CD4-positive, alpha-beta memory T cell (primary cell): ENCODE measurements around the gene HSP90AB1. TPM values are rescaled to one million over a fixed set of nuclear protein-coding genes. Genes with fewer than 3 reads are reported as not detected.
A peak's percentile ranks its signal among the peaks of the same experiment; 100 is the strongest.

Experiments
- CTCF ChIA-PET: fragments of 350-600 bp; sonication (Branson Sonifier 250); formaldehyde crosslinking; loops from one replicate; lab custom pipeline; 2021; ENCODE audit warnings: inconsistent platforms; ENCODE audit not compliant: partially characterized antibody; lab: Charles Lee
- POLR2A ChIA-PET: fragments of 350-600 bp; sonication (Branson Sonifier 250); formaldehyde crosslinking; loops from one replicate; lab custom pipeline; 2021; ENCODE audit not compliant: partially characterized antibody; lab: Charles Lee
- DNase-seq, 5 donors: peaks; one replicate each; pipeline versions ENCODE4 v3.0.0 to v3.0.0-alpha.2; 2020 to 2022; ENCODE audit warnings: mixed read lengths in 1 of 5
- H3K27ac ChIP-seq: one replicate; pipeline ENCODE4 v1.7.0; 2013; ENCODE audit warnings: low read depth, low read length
- H3K27me3 ChIP-seq: 2 replicates; pipeline ENCODE4 v1.7.0; 2013; ENCODE audit warnings: mild to moderate bottlenecking, low read length, moderate library complexity; ENCODE audit not compliant: insufficient read depth
- H3K36me3 ChIP-seq: 2 replicates; pipeline ENCODE4 v1.7.0; 2013; ENCODE audit warnings: mild to moderate bottlenecking, low read length, moderate library complexity; ENCODE audit not compliant: insufficient read depth
- H3K4me1 ChIP-seq: 2 replicates; pipeline ENCODE4 v1.7.0; 2013; ENCODE audit warnings: mild to moderate bottlenecking, low read length, moderate library complexity; ENCODE audit not compliant: insufficient read depth
- H3K4me3 ChIP-seq, 2 donors: one replicate each; pipeline ENCODE4 v1.7.0; 2013; ENCODE audit warnings: low read length in 2 of 2, mild to moderate bottlenecking in 1 of 2
- H3K9me3 ChIP-seq, 2 donors: one replicate each; pipeline ENCODE4 v1.7.0; 2013; ENCODE audit warnings: low read length in 2 of 2, control low read depth in 1 of 2; ENCODE audit not compliant: control insufficient read depth in 1 of 2
- H3K27ac Mint-ChIP-seq, 7 donors: one replicate each; pipeline ENCODE4 v1.8.0; 2020 to 2021; ENCODE audit warnings: mixed read lengths in 7 of 7, mild to moderate bottlenecking in 6 of 7, inconsistent platforms in 3 of 7, moderate library complexity in 3 of 7
- H3K27me3 Mint-ChIP-seq, 2 donors: one replicate each; pipeline ENCODE4 v1.8.0; 2020 to 2021; ENCODE audit warnings: mixed read lengths in 2 of 2
- H3K36me3 Mint-ChIP-seq, 2 donors: one replicate each; pipeline ENCODE4 v1.8.0; 2020 to 2021; ENCODE audit warnings: mixed read lengths in 2 of 2, inconsistent platforms in 1 of 2, mild to moderate bottlenecking in 1 of 2
- H3K4me1 Mint-ChIP-seq, 4 donors: one replicate each; pipeline ENCODE4 v1.8.0; 2020 to 2021; ENCODE audit warnings: mixed read lengths in 4 of 4, mild to moderate bottlenecking in 1 of 4
- H3K4me3 Mint-ChIP-seq, 8 donors: one replicate each; pipeline ENCODE4 v1.8.0; 2020 to 2021; ENCODE audit warnings: mixed read lengths in 8 of 8, mild to moderate bottlenecking in 7 of 8, moderate library complexity in 6 of 8, inconsistent platforms in 3 of 8
- H3K9me3 Mint-ChIP-seq, 8 donors: one replicate each; pipeline ENCODE4 v1.8.0; 2020 to 2021; ENCODE audit warnings: mixed read lengths in 8 of 8, mild to moderate bottlenecking in 5 of 8, inconsistent platforms in 3 of 8, moderate library complexity in 1 of 8
- intact Hi-C: fragments of 100-400 bp; cut with micrococcal nuclease; formaldehyde crosslinking; loops from one replicate; pipeline ENCODE4 v1.15.1; 2023
- polyA plus RNA-seq, 2 donors: library from polyadenylated mRNA; unstranded; fragments of 300-500 nt; fragmentation: Illumina TruSeq; gene quantifications; one replicate each; pipeline ENCODE4 v1.2.3, GENCODE V29; 2021
- total RNA-seq, 2 experiments: library from RNA; stranded (reverse); gene quantifications; one replicate each; pipeline ENCODE4 v1.2.3, GENCODE V29; 2021

Gene HSP90AB1
- total and polyA plus RNA-seq, 4 experiments from 2014 or later, result 303 to 432 (median 354) TPM

DNA sequence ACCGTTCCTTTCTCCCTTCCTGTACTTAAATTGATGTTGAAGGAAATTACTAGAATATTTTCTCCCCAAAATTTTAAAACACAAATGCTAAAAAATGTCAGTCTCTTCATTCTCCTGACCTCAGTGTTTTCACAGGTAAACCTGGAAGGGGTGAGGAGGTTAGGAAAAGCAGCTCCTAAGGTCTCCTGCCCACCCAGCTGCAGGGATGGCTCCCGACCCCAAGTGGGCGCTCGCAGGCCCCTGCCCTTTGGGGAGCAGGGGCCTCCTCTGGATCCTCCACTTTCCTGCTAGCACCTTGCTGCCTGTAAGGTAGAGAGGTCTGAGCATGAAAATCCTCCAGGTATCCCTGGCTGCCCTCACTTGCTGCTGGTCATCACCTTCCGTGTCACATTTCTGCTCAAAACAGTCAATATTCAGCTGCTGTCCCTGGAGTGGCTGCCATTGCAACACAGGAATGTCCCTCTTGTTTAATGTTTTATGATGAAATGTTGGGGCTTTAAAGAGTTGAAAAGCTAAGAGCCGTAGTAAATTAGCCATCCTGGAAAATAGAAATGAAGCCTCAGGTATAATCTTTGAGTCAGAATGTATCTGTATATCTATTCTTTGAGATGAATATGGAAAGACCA, 10.9 kb upstream of the HSP90AB1 start:
- no peaks in the 10 kb centered on the region for H3K9me3 Mint-ChIP-seq
- intact Hi-C loops, result no loop called here

DNA sequence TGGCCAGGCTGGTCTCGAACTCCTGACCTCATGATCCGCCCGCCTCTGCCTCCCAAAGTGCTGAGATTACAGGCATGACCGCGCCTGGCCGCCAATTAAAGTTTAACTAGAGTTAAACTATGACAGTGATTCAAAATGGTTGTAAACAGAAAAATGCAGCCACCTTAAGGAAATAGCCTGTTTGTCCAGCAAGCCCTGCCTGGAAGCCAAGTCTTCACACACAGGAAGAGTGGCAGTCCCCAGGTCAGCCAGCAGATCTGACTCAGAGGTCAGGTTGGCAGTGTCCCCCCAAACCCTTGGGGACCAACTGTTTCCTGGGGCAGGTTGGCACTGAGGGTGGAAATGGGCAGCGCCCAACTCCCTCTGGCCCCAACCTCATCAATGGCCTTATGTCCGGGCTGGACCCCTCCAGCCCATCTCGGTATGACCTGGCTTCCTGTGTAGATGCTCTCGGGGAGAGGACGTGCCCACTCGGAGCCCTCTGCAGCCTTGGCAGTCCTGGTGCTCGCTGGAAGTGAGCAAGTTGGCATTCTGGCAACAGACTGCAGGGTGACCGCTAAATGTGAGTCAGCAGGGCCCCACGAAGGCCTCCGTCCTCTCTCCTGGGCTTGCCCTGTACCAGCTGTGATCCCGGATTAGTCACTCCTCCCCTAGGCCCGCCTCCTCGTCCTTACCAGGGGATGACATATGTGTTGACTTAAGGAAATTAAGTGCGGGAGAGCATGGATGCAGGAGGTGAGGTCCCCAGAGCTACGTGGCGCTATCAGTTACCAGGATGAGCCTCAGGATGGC, 9.7 kb upstream of the HSP90AB1 start:
- Mint-ChIP-seq H3K4me3 (peak overlapping the region; percentile 85 to 93 (median 90)), H3K36me3 (no peaks in the 10 kb centered on the region), H3K4me1 (peaks cover 2 to 15% (median 9%) of the 10 kb centered on the region in 4 donors), H3K27ac (peak overlapping the region; percentile 89 to 98 (median 95)), H3K9me3 (no peaks in the 10 kb centered on the region), H3K27me3 (no peaks in the 10 kb centered on the region)
- no peaks in the 10 kb centered on the region for H3K27me3 ChIP-seq
- ChIA-PET POLR2A (interaction anchor here (0.6 to 2.2 kb wide), 10 partner anchors 10 to 893 kb away, joined by 3 to 71 read pairs (median 4); partner anchors contain the start of genes HSP90AB1, SLC29A1 and SLC35B2), CTCF (interaction anchor here (0.6 to 5.3 kb wide), 22 partner anchors 9 to 1247 kb away, joined by 3 to 84 read pairs (median 6); partner anchors contain the start of genes HSP90AB1, SLC29A1 and SLC35B2)
- H3K4me3 ChIP-seq, result peak overlapping the region; percentile 8 to 95
- peak overlapping the region; percentile 93 for H3K27ac ChIP-seq
- intact Hi-C loops, result loop anchor here (1.0 kb wide), 2 partner anchors 14 to 141 kb away; partner anchors contain the start of gene SLC29A1
- no peaks in the 10 kb centered on the region for H3K36me3 ChIP-seq
- no peaks in the 10 kb centered on the region for H3K9me3 ChIP-seq
- peak in 1 of 5 donors; percentile 82 for DNase-seq
- H3K4me1 ChIP-seq, result peaks cover 12% of the 10 kb centered on the region

More for the DNA sequence above, 10.9 kb upstream of the HSP90AB1 start:
- POLR2A ChIA-PET, result interaction anchor here (2.2 to 4.2 kb wide), 2 partner anchors 10 to 12 kb away, joined by 16 to 29 read pairs; partner anchors contain the start of genes HSP90AB1 and SLC29A1
- no peaks in the 10 kb centered on the region for H3K27me3 ChIP-seq
- H3K9me3 ChIP-seq, result no peaks in the 10 kb centered on the region
- Mint-ChIP-seq H3K4me1 (peaks cover 2 to 15% (median 9%) of the 10 kb centered on the region in 4 donors), H3K27ac (no peak overlapping the region), H3K4me3 (peak overlapping the region in 1 of 8 donors; percentile 48), H3K36me3 (no peaks in the 10 kb centered on the region), H3K27me3 (no peaks in the 10 kb centered on the region)
- no peak overlapping the region for H3K27ac ChIP-seq
- no peaks in the 10 kb centered on the region for H3K36me3 ChIP-seq
- CTCF ChIA-PET, result interaction anchor here (0.7 to 5.3 kb wide), 14 partner anchors 8 to 1248 kb away, joined by 3 to 84 read pairs (median 3); partner anchors contain the start of genes HSP90AB1 and SLC29A1
- DNase-seq, result no peak
- no peak overlapping the region for H3K4me3 ChIP-seq
- H3K4me1 ChIP-seq, result peaks cover 12% of the 10 kb centered on the region

DNA sequence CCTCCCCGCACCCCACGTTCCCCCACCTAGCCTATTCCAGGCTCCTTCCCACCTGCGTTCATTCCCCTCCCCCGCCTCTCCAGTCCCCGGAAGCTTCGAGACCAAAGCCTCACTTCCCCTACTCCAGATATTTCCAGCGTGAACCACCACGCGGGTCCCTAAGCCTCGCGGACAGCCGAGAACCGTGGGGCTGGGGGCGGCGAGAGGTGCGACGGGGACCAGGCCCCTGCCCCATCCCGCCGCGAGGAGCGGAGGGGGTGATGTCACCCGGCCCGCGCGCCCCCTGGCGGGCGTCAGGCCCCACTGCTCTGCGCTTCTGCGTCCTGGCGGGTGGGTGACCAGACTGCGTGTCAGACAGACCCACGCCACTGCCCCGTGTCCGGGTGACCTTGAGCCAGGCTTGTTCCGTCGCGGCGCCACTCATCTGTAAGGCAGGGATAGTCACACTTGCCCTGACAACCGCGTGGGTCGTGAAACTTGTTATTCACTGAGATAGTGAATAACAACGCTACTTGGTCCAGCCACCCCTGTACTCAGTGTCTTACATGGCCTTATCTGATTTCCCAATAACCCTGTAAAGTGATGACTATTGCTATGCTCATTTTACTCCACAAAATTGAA, 9.0 kb upstream of the HSP90AB1 start:
- Mint-ChIP-seq H3K9me3 (no peaks in the 10 kb centered on the region), H3K4me1 (peaks cover 2 to 15% (median 9%) of the 10 kb centered on the region in 4 donors), H3K27ac (peak overlapping the region; percentile 89 to 98 (median 95)), H3K36me3 (no peaks in the 10 kb centered on the region), H3K4me3 (peak overlapping the region; percentile 85 to 93 (median 90)), H3K27me3 (no peaks in the 10 kb centered on the region)
- DNase-seq, result peak; percentile 66 to 85 (median 80)
- POLR2A ChIA-PET, result interaction anchor here (0.7 to 2.2 kb wide), 9 partner anchors 10 to 141 kb away, joined by 3 to 71 read pairs (median 5); partner anchors contain the start of genes HSP90AB1, SLC29A1 and SLC35B2
- H3K36me3 ChIP-seq, result no peaks in the 10 kb centered on the region
- peaks cover 12% of the 10 kb centered on the region for H3K4me1 ChIP-seq
- peak overlapping the region; percentile 8 to 95 for H3K4me3 ChIP-seq
- H3K27ac ChIP-seq, result peak overlapping the region; percentile 93
- intact Hi-C loops, result loop anchor here (1.0 kb wide), 4 partner anchors 9 to 142 kb away; partner anchors contain the start of genes HSP90AB1 and SLC29A1
- CTCF ChIA-PET, result interaction anchor here (0.6 to 5.3 kb wide), 19 partner anchors 9 to 141 kb away, joined by 3 to 84 read pairs (median 6); partner anchors contain the start of genes HSP90AB1, SLC29A1 and SLC35B2
- no peaks in the 10 kb centered on the region for H3K27me3 ChIP-seq
- no peaks in the 10 kb centered on the region for H3K9me3 ChIP-seq

DNA sequence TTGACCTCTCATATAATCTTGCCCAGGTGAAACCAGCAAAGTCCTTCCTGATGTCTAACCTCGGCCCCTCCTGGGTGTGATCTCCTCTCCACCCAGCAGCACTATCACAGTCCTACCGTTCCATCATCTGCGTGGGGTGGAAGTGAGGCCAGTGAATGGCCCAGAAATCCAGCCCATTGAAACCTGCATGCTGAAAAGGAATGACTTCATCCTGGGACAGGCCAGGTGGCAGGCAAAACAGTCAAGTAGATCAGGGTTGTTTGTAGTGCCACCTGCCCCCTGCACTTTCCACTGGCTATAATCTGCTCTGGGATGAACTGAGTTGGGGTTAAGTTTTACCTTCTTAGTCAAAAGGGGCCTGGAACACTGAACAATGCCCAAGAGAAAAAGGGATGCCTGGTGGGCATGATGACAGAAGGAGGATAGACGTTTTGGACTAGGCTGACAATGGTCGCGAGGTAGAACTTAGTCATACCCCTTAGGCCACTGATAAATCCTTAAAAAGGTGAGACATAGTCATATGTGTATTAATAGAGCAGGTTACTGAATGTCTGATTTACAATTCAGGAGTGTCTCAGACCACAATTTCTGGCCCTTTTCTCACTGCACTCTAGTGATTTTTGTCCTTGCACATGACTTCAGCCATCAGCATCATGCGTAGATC, 8.1 kb upstream of the HSP90AB1 start:
- Mint-ChIP-seq H3K4me3 (peak overlapping the region; percentile 75 to 93 (median 90)), H3K27ac (peak overlapping the region; percentile 13 to 98 (median 89)), H3K36me3 (no peaks in the 10 kb centered on the region), H3K9me3 (no peaks in the 10 kb centered on the region), H3K4me1 (peaks cover 2 to 15% (median 9%) of the 10 kb centered on the region in 4 donors), H3K27me3 (no peaks in the 10 kb centered on the region)
- Histone ChIP-seq H3K36me3 (no peaks in the 10 kb centered on the region), H3K27ac (no peak overlapping the region), H3K4me3 (no peak overlapping the region), H3K4me1 (peaks cover 12% of the 10 kb centered on the region), H3K27me3 (no peaks in the 10 kb centered on the region), H3K9me3 (no peaks in the 10 kb centered on the region)
- ChIA-PET POLR2A (interaction anchor here (1.8 to 2.1 kb wide), 2 partner anchors 9 to 17 kb away, joined by 23 to 71 read pairs; partner anchors contain the start of genes HSP90AB1 and SLC35B2), CTCF (interaction anchor here (1.2 to 1.8 kb wide), 4 partner anchors 8 to 66 kb away, joined by 3 to 18 read pairs (median 8); partner anchors contain the start of gene HSP90AB1)
- intact Hi-C loops, result loop anchor here (1.0 kb wide), 2 partner anchors 8 to 67 kb away; partner anchors contain the start of gene HSP90AB1
- no peak for DNase-seq

DNA sequence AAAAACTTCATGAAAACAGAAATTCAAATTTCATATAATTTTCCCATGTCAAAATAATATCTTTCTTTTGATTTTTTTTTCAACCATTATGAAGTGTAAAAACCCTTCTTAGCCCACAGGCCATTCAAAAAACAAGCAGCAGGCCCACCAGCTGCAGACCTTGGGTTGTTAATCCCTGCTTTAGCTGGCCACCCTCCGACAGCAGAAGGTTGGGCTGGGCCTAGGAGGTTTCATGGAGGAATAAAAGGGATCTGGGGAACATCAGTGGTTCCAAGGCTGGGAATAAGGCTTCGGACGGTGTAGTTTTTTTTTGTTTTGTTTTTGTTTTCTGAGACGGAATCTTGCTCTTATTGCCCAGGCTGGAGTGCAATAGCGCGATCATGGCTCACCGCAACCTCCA, 3.6 kb upstream of the HSP90AB1 start:
- H3K27me3 ChIP-seq, result no peaks in the 10 kb centered on the region
- Mint-ChIP-seq H3K4me3 (peak overlapping the region in 1 of 8 donors; percentile 52), H3K27ac (peak overlapping the region in 1 of 7 donors; percentile 64), H3K9me3 (peaks cover 0 to 7% (median 0%) of the 10 kb centered on the region in 8 donors), H3K4me1 (peaks cover 13 to 32% (median 18%) of the 10 kb centered on the region in 4 donors), H3K36me3 (peaks cover under 1 to 23% of the 10 kb centered on the region in 2 donors), H3K27me3 (peaks cover 2 to 4% of the 10 kb centered on the region in 2 donors)
- no peaks in the 10 kb centered on the region for H3K9me3 ChIP-seq
- no peak overlapping the region for H3K4me3 ChIP-seq
- no peaks in the 10 kb centered on the region for H3K36me3 ChIP-seq
- peaks cover 14% of the 10 kb centered on the region for H3K4me1 ChIP-seq
- CTCF ChIA-PET, result interaction anchor here (1.8 to 2.4 kb wide), 3 partner anchors 8 to 22 kb away, joined by 9 to 11 read pairs (median 10); partner anchors contain the start of gene SLC29A1
- intact Hi-C loops, result no loop called here
- POLR2A ChIA-PET, result interaction anchor here (1.3 to 6.3 kb wide), 3 partner anchors 12 to 23 kb away, joined by 7 to 97 read pairs (median 9); partner anchors contain the start of genes NFKBIE and SLC29A1
- no peak overlapping the region for H3K27ac ChIP-seq
- no peak for DNase-seq
